Sigmoid colon (tissue), 7 donors: ENCODE measurements around the gene DHRS7B. TPM values are rescaled to one million over a fixed set of nuclear protein-coding genes. Genes with fewer than 3 reads are reported as not detected.

Experiments
- DNase-seq: peaks from one replicate; pipeline ENCODE4 v3.0.0-alpha.2; 2019
- H3K27ac ChIP-seq, 4 donors: fragments of 200-600 bp; sonication (generic); one replicate each; pipeline ENCODE4 v1.5.1; 2016 to 2019; ENCODE audit warnings: mild to moderate bottlenecking in 1 of 4
- H3K27me3 ChIP-seq, 3 donors: fragments of 200-600 bp; sonication (generic); one replicate each; pipeline ENCODE4 v1.5.1; 2019; ENCODE audit warnings: mild to moderate bottlenecking in 1 of 3
- H3K36me3 ChIP-seq, 4 donors: fragments of 200-600 bp; sonication (generic); one replicate each; pipeline ENCODE4 v1.5.1; 2016 to 2019
- H3K4me1 ChIP-seq, 4 donors: fragments of 200-600 bp; sonication (generic); one replicate each; pipeline ENCODE4 v1.5.1; 2017 to 2019
- H3K4me3 ChIP-seq, 4 donors: fragments of 200-600 bp; sonication (generic); one replicate each; pipeline ENCODE4 v1.5.1; 2017 to 2019; ENCODE audit warnings: mild to moderate bottlenecking in 2 of 4, moderate library complexity in 1 of 4
- H3K9me3 ChIP-seq, 4 donors: fragments of 200-600 bp in 3 of 4; sonication (generic) in 3 of 4; one replicate each; pipeline versions ENCODE4 v1.5.1 to v1.6.1; 2013 to 2019
- EP300 ChIP-seq, 4 donors: sonication (generic); formaldehyde crosslinking; IDR thresholded peaks; one replicate each; pipeline ENCODE4 v1.6.1; 2017; ENCODE audit warnings: antibody characterized with exemption in 4 of 4
- POLR2A ChIP-seq, 2 donors: fragments of 450-650 bp; IDR thresholded peaks; one replicate each; pipeline ENCODE4 v1.6.1; 2016; ENCODE audit warnings: antibody characterized with exemption in 2 of 2, mild to moderate bottlenecking in 2 of 2, moderate library complexity in 2 of 2
- POLR2AphosphoS5 ChIP-seq, 4 donors: sonication (generic); formaldehyde crosslinking; IDR thresholded peaks; one replicate each; pipeline ENCODE4 v1.6.1; 2017; ENCODE audit warnings: antibody characterized with exemption in 4 of 4
- WGBS, 2 donors: extraction: QIAGEN DNeasy Blood & Tissue Kit; methylation state at CpG; one replicate each; pipeline ENCODE4 v1.1.7; 2013; 5-methylcytosine and 5-hydroxymethylcytosine counted together
- intact Hi-C: fragments of 100-400 bp; cut with DNase I; formaldehyde crosslinking; loops from one replicate; pipeline ENCODE4 v1.15.1; 2023
- polyA plus RNA-seq, 3 donors: library from polyadenylated mRNA; stranded (reverse); fragments of 200-250 nt; gene quantifications; one replicate each; pipeline ENCODE4 v1.2.3, GENCODE V29; 2013
- total RNA-seq, 4 donors: library from RNA; depleted of rRNA; stranded (reverse); fragments of >200 nt; gene quantifications; one replicate each; pipeline ENCODE4 v1.1.0, GENCODE V29; 2016
- TF ChIP-seq, protein P1 (sequence below), 4 experiments: fragments of 450-650 bp in 3 of 4; fragments of 200-600 bp in 1 of 4; IDR thresholded peaks; one replicate each; pipeline ENCODE4 v1.5.1; 2016 to 2019; ENCODE audit warnings: antibody characterized with exemption in 4 of 4, mild to moderate bottlenecking in 3 of 4, moderate library complexity in 2 of 4
- donor health status: healthy with polysubstance abuse.
- donor health status: Bipolar disorder and iron deficiency.
- donor health status: healthy.

The DHRS7B gene
- total and polyA plus RNA-seq, 7 donors = 8.3 to 31.9 (median 23.2) TPM

DNA sequence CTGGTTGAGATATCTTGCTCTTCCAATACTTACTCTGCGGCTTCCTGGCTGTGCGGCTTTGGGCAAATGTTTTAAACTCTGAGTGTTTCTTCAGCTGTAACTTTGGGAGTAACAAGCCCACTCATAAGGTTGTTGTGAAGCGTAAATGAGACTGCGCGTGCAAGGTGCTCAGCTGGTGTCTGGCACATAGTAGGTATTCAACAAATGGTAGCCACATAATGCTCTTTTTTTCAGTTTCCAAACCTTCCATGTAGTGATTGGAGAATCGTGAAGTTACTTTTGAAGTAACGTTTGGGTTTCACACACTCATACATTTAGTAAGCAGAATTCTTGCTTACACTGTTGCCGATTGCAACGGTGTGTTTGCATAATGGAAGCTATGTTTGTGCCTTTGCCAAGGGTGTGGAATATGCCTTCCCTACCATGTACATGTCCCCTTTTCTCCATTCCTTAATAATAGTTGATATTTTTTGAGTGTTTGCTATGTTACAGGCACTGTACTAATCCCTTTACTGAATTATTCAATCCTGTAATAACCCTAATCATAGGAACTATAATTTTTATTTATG is 829 bp downstream of the DHRS7B start:
- DNase-seq = no peak
- Histone ChIP-seq H3K4me3 (peak overlapping the region; percentile 66 to 85 (median 76)), H3K27ac (peak overlapping the region; percentile 91 to 95 (median 94)), H3K4me1 (peaks cover 0 to 27% (median 17%) of the 10 kb centered on the region in 4 donors), H3K9me3 (no peaks in the 10 kb centered on the region), H3K27me3 (no peaks in the 10 kb centered on the region), H3K36me3 (no peaks in the 10 kb centered on the region)
- intact Hi-C loops = loop anchor here (2.0 to 5.0 kb wide), 5 partner anchors 85 to 385 kb away; partner anchors contain the start of genes MAP2K3, TMEM11 and USP22
- TF ChIP-seq EP300 (IDR thresholded peaks at IDR 0.05) (no peak), POLR2A (IDR thresholded peaks at IDR 0.05) (no peak), POLR2AphosphoS5 (IDR thresholded peaks at IDR 0.05) (no peak)
- TF ChIP-seq, protein P1, sequence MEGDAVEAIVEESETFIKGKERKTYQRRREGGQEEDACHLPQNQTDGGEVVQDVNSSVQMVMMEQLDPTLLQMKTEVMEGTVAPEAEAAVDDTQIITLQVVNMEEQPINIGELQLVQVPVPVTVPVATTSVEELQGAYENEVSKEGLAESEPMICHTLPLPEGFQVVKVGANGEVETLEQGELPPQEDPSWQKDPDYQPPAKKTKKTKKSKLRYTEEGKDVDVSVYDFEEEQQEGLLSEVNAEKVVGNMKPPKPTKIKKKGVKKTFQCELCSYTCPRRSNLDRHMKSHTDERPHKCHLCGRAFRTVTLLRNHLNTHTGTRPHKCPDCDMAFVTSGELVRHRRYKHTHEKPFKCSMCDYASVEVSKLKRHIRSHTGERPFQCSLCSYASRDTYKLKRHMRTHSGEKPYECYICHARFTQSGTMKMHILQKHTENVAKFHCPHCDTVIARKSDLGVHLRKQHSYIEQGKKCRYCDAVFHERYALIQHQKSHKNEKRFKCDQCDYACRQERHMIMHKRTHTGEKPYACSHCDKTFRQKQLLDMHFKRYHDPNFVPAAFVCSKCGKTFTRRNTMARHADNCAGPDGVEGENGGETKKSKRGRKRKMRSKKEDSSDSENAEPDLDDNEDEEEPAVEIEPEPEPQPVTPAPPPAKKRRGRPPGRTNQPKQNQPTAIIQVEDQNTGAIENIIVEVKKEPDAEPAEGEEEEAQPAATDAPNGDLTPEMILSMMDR (IDR thresholded peaks at IDR 0.05) = no peak
- WGBS, 2 donors = 3 to 12% methylated on average over 9 of the region's 9 CpGs

DNA sequence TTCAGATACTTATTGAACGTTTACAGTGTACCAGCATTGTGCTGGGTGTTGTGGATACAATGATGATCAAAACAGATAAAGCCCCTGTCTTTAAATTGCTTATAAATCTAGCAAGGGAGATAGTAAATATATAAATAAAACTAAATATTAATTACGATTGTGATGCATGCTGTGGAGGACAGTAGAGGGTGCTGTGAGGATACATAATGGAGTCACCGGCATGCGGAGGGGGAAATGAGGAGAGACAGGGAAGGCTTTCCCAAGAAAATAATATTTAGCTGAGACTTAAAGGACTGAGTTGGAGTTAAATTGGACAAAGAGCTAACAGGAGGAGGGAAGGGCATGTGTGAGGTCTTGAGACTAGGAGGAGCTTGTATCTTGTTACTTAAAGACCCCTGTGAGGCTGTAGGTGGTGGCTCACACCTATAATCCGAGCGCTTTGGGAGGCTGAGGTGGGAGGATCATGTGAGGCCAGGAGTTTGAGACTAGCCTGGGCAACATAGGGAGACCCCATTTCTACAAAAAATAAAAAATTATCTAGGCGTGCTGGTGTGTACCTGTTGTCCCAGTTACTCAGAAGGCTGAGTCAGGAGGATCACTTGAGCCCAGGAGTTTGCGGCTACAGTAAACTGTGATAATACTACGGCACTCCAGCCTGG is 2.4 kb downstream of the DHRS7B start:
- 62 to 73% methylated on average over 9 of the region's 9 CpGs for WGBS, 2 donors
- Histone ChIP-seq H3K9me3 (no peaks in the 10 kb centered on the region), H3K4me3 (no peak overlapping the region), H3K27me3 (no peaks in the 10 kb centered on the region), H3K36me3 (no peaks in the 10 kb centered on the region), H3K4me1 (peaks cover 0 to 29% (median 20%) of the 10 kb centered on the region in 4 donors), H3K27ac (no peak overlapping the region)
- intact Hi-C loops = loop anchor here (5.0 kb wide), 3 partner anchors 87 to 323 kb away; partner anchors contain the start of genes MAP2K3 and USP22
- no peak for DNase-seq
- TF ChIP-seq, protein P1 (IDR thresholded peaks at IDR 0.05) = peak in 3 of 4 experiments; percentile 31 to 41 (median 36)
- no peak for TF ChIP-seq POLR2A (IDR thresholded peaks at IDR 0.05)

GRCh38 chr17:21131137-21131536 is 4.4 kb downstream of the DHRS7B start:
- Histone ChIP-seq H3K4me1 (peaks cover 0 to 29% (median 18%) of the 10 kb centered on the region in 4 donors), H3K9me3 (no peaks in the 10 kb centered on the region), H3K4me3 (no peak overlapping the region), H3K36me3 (no peaks in the 10 kb centered on the region), H3K27ac (no peak overlapping the region), H3K27me3 (no peaks in the 10 kb centered on the region)
- DNase-seq = no peak
- no peak for TF ChIP-seq POLR2AphosphoS5 (IDR thresholded peaks at IDR 0.05)
- TF ChIP-seq, protein P1 (IDR thresholded peaks at IDR 0.05) = no peak
- no peak for TF ChIP-seq POLR2A (IDR thresholded peaks at IDR 0.05)
- no peak for TF ChIP-seq EP300 (IDR thresholded peaks at IDR 0.05)
- WGBS, 2 donors = 57 to 76% methylated on average over 4 of the region's 4 CpGs
- intact Hi-C loops = loop anchor here (5.0 kb wide), 1 partner anchor 36 kb away; no protein-coding TSS in a partner anchor

DNA sequence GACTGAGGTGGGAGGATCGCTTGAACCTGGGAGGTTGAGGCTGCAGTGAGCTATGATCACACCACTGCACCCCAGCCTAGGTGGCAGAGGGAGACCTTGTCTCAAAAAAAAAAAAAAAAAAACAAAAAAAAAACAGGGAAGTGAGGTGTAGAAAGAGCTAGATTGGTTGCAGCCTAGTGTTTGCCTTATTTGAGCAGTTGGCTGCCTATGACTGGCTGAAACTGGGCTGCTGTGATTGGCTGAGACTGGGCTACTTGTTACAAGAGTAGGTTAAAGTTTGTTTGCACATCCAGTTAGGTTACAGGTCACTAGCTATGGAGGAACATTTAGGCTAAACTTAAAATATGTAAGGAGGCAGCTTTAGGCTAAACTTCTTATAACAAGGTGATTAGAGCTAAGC is 5.7 kb downstream of the DHRS7B start:
- Histone ChIP-seq H3K9me3 (no peaks in the 10 kb centered on the region), H3K4me3 (no peak overlapping the region), H3K36me3 (no peaks in the 10 kb centered on the region), H3K27me3 (no peaks in the 10 kb centered on the region), H3K4me1 (peaks cover 0 to 20% (median 12%) of the 10 kb centered on the region in 4 donors), H3K27ac (no peak overlapping the region)
- intact Hi-C loops = loop anchor here (5.0 kb wide), 1 partner anchor 35 kb away; no protein-coding TSS in a partner anchor
- WGBS, 2 donors = 95 to 100% methylated on average over 1 of the region's 1 CpG
- TF ChIP-seq POLR2A (IDR thresholded peaks at IDR 0.05) (no peak), POLR2AphosphoS5 (IDR thresholded peaks at IDR 0.05) (no peak), EP300 (IDR thresholded peaks at IDR 0.05) (no peak)
- TF ChIP-seq, protein P1 (IDR thresholded peaks at IDR 0.05) = no peak
- no peak for DNase-seq
